Endothelial cell of umbilical vein (primary cell): ENCODE data around the gene GAK. TPM values are rescaled to one million over a fixed set of nuclear protein-coding genes. Genes with fewer than 3 reads are reported as not detected.

Source experiments
- BruUV-seq: library from RNA; stranded (reverse); fragments of 400-500 nt; replicated peaks from 2 replicates; lab custom pipeline; 2021; lab: Mats Ljungman, UMichigan
- CTCF ChIA-PET: fragments of 300-600, 350-600 bp; sonication (Branson Sonifier 250); formaldehyde crosslinking; loops from one replicate; lab custom pipeline; 2021; ENCODE audit warnings: antibody characterized with exemption, inconsistent platforms; lab: Charles Lee
- POLR2A ChIA-PET: fragments of 300-600, 350-600 bp; sonication (Branson Sonifier 250); formaldehyde crosslinking; loops from one replicate; lab custom pipeline; 2021; ENCODE audit warnings: antibody characterized with exemption, inconsistent platforms; lab: Charles Lee
- DNase-seq: peaks from one replicate; pipeline ENCODE4 v3.0.0-alpha.2; 2011; ENCODE audit warnings: low read depth, low spot score
- FAIRE-seq: peaks from 2 replicates; lab custom pipeline; 2011; peaks lifted over from hg19 to GRCh38; lab: Jason Lieb, UNC
- H2AFZ ChIP-seq: 2 replicates; pipeline ENCODE4 v1.6.0; 2012; ENCODE audit warnings: low read depth, low read length, control low read depth, inconsistent platforms
- H3K27ac ChIP-seq: 2 replicates; pipeline ENCODE4 v1.5.1; 2011; ENCODE audit warnings: low read depth, mild to moderate bottlenecking, control low read depth, low read length, moderate library complexity; ENCODE audit not compliant: insufficient read depth
- H3K27me3 ChIP-seq, 2 experiments: 2 replicates each; pipeline versions ENCODE4 v1.6.0 to v1.6.1; 2011; ENCODE audit warnings: low read length in 2 of 2, mixed read lengths in 1 of 2; ENCODE audit not compliant: control insufficient read depth in 2 of 2, insufficient read depth in 2 of 2
- H3K36me3 ChIP-seq, 2 experiments: 2 replicates in 1 of 2; 3 replicates in 1 of 2; pipeline ENCODE4 v1.5.1; 2011; ENCODE audit warnings: low read length in 2 of 2, mild to moderate bottlenecking in 1 of 2, moderate library complexity in 1 of 2; ENCODE audit not compliant: control insufficient read depth in 2 of 2, insufficient read depth in 2 of 2; ENCODE audit errors: extremely low read depth in 1 of 2
- H3K4me1 ChIP-seq: 3 replicates; pipeline ENCODE4 v1.5.1; 2011; ENCODE audit warnings: mild to moderate bottlenecking, low read length; ENCODE audit not compliant: control insufficient read depth, insufficient read depth; ENCODE audit errors: extremely low read depth
- H3K4me2 ChIP-seq: 2 replicates; pipeline ENCODE4 v1.6.1; 2011; ENCODE audit warnings: low read length, control low read depth, mixed read lengths; ENCODE audit not compliant: insufficient read depth
- H3K4me3 ChIP-seq, 3 experiments: fragments of 200-600 bp in 1 of 3; sonication (generic), shearing (Covaris generic) in 1 of 3; replicated peaks in 1 of 3; 2 replicates each; pipeline ENCODE4 v1.5.1; 2011 to 2016; ENCODE audit warnings: control low read depth in 3 of 3, low read length in 3 of 3, mild to moderate bottlenecking in 2 of 3, inconsistent platforms in 1 of 3, low read depth in 1 of 3, moderate library complexity in 1 of 3; ENCODE audit not compliant: insufficient read depth in 1 of 3
- H3K79me2 ChIP-seq: 2 replicates; pipeline ENCODE4 v1.6.0; 2012; ENCODE audit warnings: low read length, inconsistent platforms; ENCODE audit not compliant: control insufficient read depth, insufficient read depth
- H3K9ac ChIP-seq: replicated peaks from 2 replicates; pipeline ENCODE3; 2011; ENCODE audit warnings: low read length, control low read depth; ENCODE audit not compliant: insufficient read depth; ENCODE audit errors: extremely low read depth
- H3K9me1 ChIP-seq: replicated peaks from 3 replicates; pipeline ENCODE4 v1.6.0; 2011; ENCODE audit warnings: mild to moderate bottlenecking, low read length; ENCODE audit not compliant: control insufficient read depth, insufficient read depth; ENCODE audit errors: extremely low read depth
- H3K9me3 ChIP-seq: replicated peaks from 2 replicates; pipeline ENCODE4 v1.5.1; 2012; ENCODE audit warnings: low read length, inconsistent platforms; ENCODE audit not compliant: control insufficient read depth, insufficient read depth
- H4K20me1 ChIP-seq: replicated peaks from 2 replicates; pipeline ENCODE3; 2011; ENCODE audit warnings: mild to moderate bottlenecking, low read length; ENCODE audit not compliant: control insufficient read depth, insufficient read depth; ENCODE audit errors: extremely low read depth
- CTCF ChIP-seq, 2 donors: IDR thresholded peaks; 1 replicate in 1 of 2; 2 replicates in 1 of 2; pipeline ENCODE4 v1.5.1; 2011; ENCODE audit warnings: low read length in 2 of 2, mild to moderate bottlenecking in 2 of 2, moderate library complexity in 2 of 2, control low read depth in 1 of 2, inconsistent platforms in 1 of 2, low read depth in 1 of 2; ENCODE audit not compliant: insufficient read depth in 1 of 2; ENCODE audit errors: extremely low read depth in 1 of 2
- EZH2 ChIP-seq: IDR thresholded peaks from 2 replicates; pipeline ENCODE4 v1.6.1; 2012; ENCODE audit warnings: borderline replicate concordance, low read depth, mild to moderate bottlenecking, moderate library complexity, low read length, inconsistent platforms; ENCODE audit not compliant: severe bottlenecking
- FOS ChIP-seq: IDR thresholded peaks from 2 replicates; pipeline ENCODE4 v1.6.1; 2011; ENCODE audit warnings: mild to moderate bottlenecking, low read length, moderate library complexity, borderline replicate concordance; ENCODE audit not compliant: insufficient read depth
- GATA2 ChIP-seq: IDR thresholded peaks from 2 replicates; pipeline ENCODE4 v1.7.0; 2011; ENCODE audit warnings: low read depth, mild to moderate bottlenecking, moderate library complexity, mixed read lengths, low read length; ENCODE audit not compliant: insufficient read length, insufficient read depth
- JUN ChIP-seq: IDR thresholded peaks from 2 replicates; pipeline ENCODE4 v1.6.1; 2011; ENCODE audit warnings: borderline replicate concordance, low read depth; ENCODE audit not compliant: insufficient read length, insufficient read depth
- MAX ChIP-seq: IDR thresholded peaks from 2 replicates; pipeline ENCODE4 v1.6.1; 2011; ENCODE audit not compliant: insufficient read depth, insufficient read length
- MYC ChIP-seq: IDR thresholded peaks from one replicate; pipeline ENCODE4 v1.6.1; 2011; ENCODE audit warnings: mild to moderate bottlenecking, low read depth, low read length
- POLR2A ChIP-seq: IDR thresholded peaks from 2 replicates; pipeline ENCODE4 v1.6.1; 2012; ENCODE audit warnings: low read depth, mild to moderate bottlenecking, control low read depth, low read length
- POLR2AphosphoS5 ChIP-seq: IDR thresholded peaks from 2 replicates; pipeline ENCODE4 v1.6.1; 2012; ENCODE audit warnings: low read depth, mild to moderate bottlenecking, control low read depth, low read length, moderate library complexity; ENCODE audit not compliant: insufficient read depth
- dilution Hi-C: fragments of 300-500 bp; cut with MboI; formaldehyde crosslinking; loops from one replicate; pipeline ENCODE4 v1.15.0; 2019; ENCODE audit warnings: low sequenced_read_pairs; ENCODE audit not compliant: extremely low pct_ligation_motif_present
- intact Hi-C: fragments of 100-400 bp; cut with micrococcal nuclease; formaldehyde crosslinking; loops from one replicate; pipeline ENCODE4 v1.10.0; 2022
- polyA plus RNA-seq, 4 experiments: library from polyadenylated mRNA; depleted of rRNA in 3 of 4; stranded (reverse) in 3 of 4; unstranded in 1 of 4; fragments of >200 nt; gene quantifications; 2 replicates each; pipeline versions ENCODE4 v1.2.1 to v1.2.3, GENCODE V29; 2011 to 2012; ENCODE audit warnings: missing spikeins in 1 of 4
- total RNA-seq: library from RNA; stranded (reverse); gene quantifications from 2 replicates; pipeline ENCODE4 v1.2.3, GENCODE V29; 2021

GAK gene
- total and polyA plus RNA-seq, 2 donors (not counting 3 experiments of a cell fraction or from before 2014, with no cell fraction given): 49.6 to 109 TPM

DNA sequence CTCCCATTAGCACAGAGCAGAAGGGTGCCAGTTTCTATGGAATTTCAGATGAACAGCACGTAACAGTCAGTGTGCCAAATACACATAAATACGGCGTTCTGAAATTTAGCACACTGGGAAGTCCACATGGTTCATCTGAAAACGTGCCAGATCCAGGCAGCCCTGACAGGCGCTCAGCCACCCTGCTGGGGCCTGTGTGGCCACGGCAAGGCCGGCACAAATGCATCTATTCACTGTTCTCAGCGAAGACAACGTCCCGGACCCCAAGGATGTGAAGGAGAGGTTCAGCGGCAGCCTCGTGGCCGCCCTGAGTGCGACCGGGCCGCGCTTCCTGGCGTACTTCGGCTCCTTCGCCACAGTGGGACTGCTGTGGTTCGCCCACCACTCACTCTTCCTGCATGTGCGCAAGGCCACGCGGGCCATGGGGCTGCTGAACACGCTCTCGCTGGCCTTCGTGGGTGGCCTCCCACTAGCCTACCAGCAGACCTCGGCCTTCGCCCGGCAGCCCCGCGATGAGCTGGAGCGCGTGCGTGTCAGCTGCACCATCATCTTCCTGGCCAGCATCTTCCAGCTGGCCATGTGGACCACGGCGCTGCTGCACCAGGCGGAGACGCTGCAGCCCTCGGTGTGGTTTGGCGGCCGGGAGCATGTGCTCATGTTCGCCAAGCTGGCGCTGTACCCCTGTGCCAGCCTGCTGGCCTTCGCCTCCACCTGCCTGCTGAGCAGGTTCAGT, 25.6 kb upstream of the GAK start:
- H3K9ac ChIP-seq: no peak overlapping the region
- dilution Hi-C loops: no loop called here
- BruUV-seq: no TSS peak

More for the DNA sequence above, 25.6 kb upstream of the GAK start:
- H3K27me3 ChIP-seq: no peaks in the 10 kb centered on the region
- no peak overlapping the region for H3K4me2 ChIP-seq
- intact Hi-C loops: no loop called here
- H3K27ac ChIP-seq: no peak overlapping the region
- H4K20me1 ChIP-seq: no peaks in the 10 kb centered on the region
- TF ChIP-seq FOS (no peak), POLR2A (no peak), JUN (no peak), MYC (no peak), EZH2 (no peak), MAX (no peak), POLR2AphosphoS5 (no peak), CTCF (IDR thresholded peaks at IDR 0.05; ENCODE audit: extremely low read depth in 1 of 2, insufficient read depth in 1 of 2, low read depth in 1 of 2, low read length in 2 of 2) (no peak), GATA2 (no peak)
- H3K36me3 ChIP-seq: peaks cover 0 to 13% of the 10 kb centered on the region in 2 experiments
- H3K79me2 ChIP-seq: no peaks in the 10 kb centered on the region
- no peaks in the 10 kb centered on the region for H3K9me3 ChIP-seq
- no peak for DNase-seq
- no peaks in the 10 kb centered on the region for H3K4me1 ChIP-seq
- POLR2A ChIA-PET: no interaction called here
- H2AFZ ChIP-seq: no peak overlapping the region
- no peak for FAIRE-seq
- CTCF ChIA-PET: no interaction called here
- H3K9me1 ChIP-seq: no peaks in the 10 kb centered on the region
- no peak overlapping the region for H3K4me3 ChIP-seq
